ENCODE measurements around the gene GPX3.

DNA sequence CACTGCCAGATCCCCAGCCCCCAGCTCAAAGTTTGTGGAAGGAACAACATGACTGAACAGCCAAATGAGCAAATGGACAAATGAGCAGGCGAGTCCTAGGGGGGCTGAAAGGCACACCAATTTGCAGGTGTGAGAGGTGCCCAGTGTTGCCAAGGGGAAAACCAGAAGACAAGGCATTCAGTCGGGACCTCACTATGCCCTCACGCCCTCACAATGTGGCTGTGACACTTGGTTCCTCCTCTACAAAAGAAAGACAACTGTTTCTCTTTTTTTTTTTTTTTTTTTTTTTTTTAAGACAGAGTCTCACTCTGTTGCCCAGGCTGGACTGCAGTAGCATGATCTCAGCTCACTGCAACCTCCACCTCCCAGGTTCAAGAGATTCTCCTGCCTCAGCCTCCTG lies 32.4 kb downstream of the GPX3 start:
- TF ChIP-seq, protein P1, sequence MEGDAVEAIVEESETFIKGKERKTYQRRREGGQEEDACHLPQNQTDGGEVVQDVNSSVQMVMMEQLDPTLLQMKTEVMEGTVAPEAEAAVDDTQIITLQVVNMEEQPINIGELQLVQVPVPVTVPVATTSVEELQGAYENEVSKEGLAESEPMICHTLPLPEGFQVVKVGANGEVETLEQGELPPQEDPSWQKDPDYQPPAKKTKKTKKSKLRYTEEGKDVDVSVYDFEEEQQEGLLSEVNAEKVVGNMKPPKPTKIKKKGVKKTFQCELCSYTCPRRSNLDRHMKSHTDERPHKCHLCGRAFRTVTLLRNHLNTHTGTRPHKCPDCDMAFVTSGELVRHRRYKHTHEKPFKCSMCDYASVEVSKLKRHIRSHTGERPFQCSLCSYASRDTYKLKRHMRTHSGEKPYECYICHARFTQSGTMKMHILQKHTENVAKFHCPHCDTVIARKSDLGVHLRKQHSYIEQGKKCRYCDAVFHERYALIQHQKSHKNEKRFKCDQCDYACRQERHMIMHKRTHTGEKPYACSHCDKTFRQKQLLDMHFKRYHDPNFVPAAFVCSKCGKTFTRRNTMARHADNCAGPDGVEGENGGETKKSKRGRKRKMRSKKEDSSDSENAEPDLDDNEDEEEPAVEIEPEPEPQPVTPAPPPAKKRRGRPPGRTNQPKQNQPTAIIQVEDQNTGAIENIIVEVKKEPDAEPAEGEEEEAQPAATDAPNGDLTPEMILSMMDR (IDR thresholded peaks at IDR 0.05) = no peak
- TF ChIP-seq EP300 (IDR thresholded peaks at IDR 0.05) (no peak), POLR2A (IDR thresholded peaks at IDR 0.05) (no peak)

Measured in stomach (tissue), 4 donors.